A673 (cell line): Measurements from ENCODE around the gene CCDC27. TPM values are rescaled to one million over a fixed set of nuclear protein-coding genes. Genes with fewer than 3 reads are reported as not detected.

Experiments used
- BruUV-seq: library from RNA; stranded (reverse); fragments of 400-500 nt; replicated peaks from 2 replicates; lab custom pipeline; 2021; lab: Mats Ljungman, UMichigan
- CTCF ChIA-PET: fragments of 300-600 bp; sonication (Branson Sonifier 250); formaldehyde crosslinking; loops from one replicate; lab custom pipeline; 2022; ENCODE audit warnings: antibody characterized with exemption; lab: Charles Lee
- POLR2A ChIA-PET: fragments of 300-600 bp; sonication (Branson Sonifier 250); formaldehyde crosslinking; loops from one replicate; lab custom pipeline; 2022; ENCODE audit warnings: antibody characterized with exemption; ENCODE audit not compliant: low non-redundant PET; lab: Charles Lee
- DNase-seq: peaks from one replicate; pipeline ENCODE4 v3.0.0-alpha.2; 2015; ENCODE audit warnings: low spot score
- H3K27ac ChIP-seq: fragments of 200-600 bp; sonication (generic); 2 replicates; pipeline ENCODE4 v1.5.1; 2016; ENCODE audit warnings: mixed run types, low read depth, mild to moderate bottlenecking, mixed read lengths, antibody characterized with exemption, low read length; ENCODE audit not compliant: poor library complexity, severe bottlenecking
- H3K27me3 ChIP-seq: fragments of 200-600 bp; sonication (generic); replicated peaks from 2 replicates; pipeline ENCODE4 v1.6.1; 2017; ENCODE audit warnings: mixed run types, low read depth, mild to moderate bottlenecking, mixed read lengths, antibody characterized with exemption, low read length; ENCODE audit not compliant: insufficient read depth, poor library complexity
- H3K36me3 ChIP-seq: fragments of 200-600 bp; sonication (generic); 2 replicates; pipeline ENCODE4 v1.6.1; 2016; ENCODE audit warnings: mixed run types, mild to moderate bottlenecking, mixed read lengths, antibody characterized with exemption, low read length; ENCODE audit not compliant: insufficient read depth, poor library complexity, severe bottlenecking
- H3K4me1 ChIP-seq: fragments of 200-600 bp; sonication (generic); 2 replicates; pipeline ENCODE4 v1.6.1; 2017; ENCODE audit warnings: mixed run types, mild to moderate bottlenecking, mixed read lengths, antibody characterized with exemption, low read length; ENCODE audit not compliant: insufficient read depth, poor library complexity, severe bottlenecking
- H3K4me3 ChIP-seq: fragments of 200-600 bp; sonication (generic); 2 replicates; pipeline ENCODE4 v1.5.1; 2016; ENCODE audit warnings: low read depth, mixed run types, mild to moderate bottlenecking, mixed read lengths, low read length; ENCODE audit not compliant: poor library complexity, severe bottlenecking
- H3K9me3 ChIP-seq: fragments of 200-600 bp; sonication (generic); 2 replicates; pipeline ENCODE4 v1.6.1; 2016; ENCODE audit warnings: mixed run types, low read depth, mild to moderate bottlenecking, mixed read lengths, antibody characterized with exemption, low read length; ENCODE audit not compliant: poor library complexity, severe bottlenecking
- CTCF ChIP-seq: fragments of 300-800, 200-600 bp; sonication (generic); conservative IDR thresholded peaks from 2 replicates; pipeline ENCODE4 v1.5.1; 2017; ENCODE audit warnings: low read depth, mild to moderate bottlenecking, antibody characterized with exemption, low read length, moderate library complexity, mixed read lengths
- EZH2 ChIP-seq: fragments of 200-600 bp; sonication (generic); IDR thresholded peaks from 2 replicates; pipeline ENCODE4 v1.6.1; 2017; ENCODE audit warnings: borderline replicate concordance, low read depth, mild to moderate bottlenecking, mixed read lengths, antibody characterized with exemption, low read length; ENCODE audit not compliant: poor library complexity, severe bottlenecking
- intact Hi-C: fragments of 100-400 bp; cut with micrococcal nuclease; formaldehyde crosslinking; loops from one replicate; pipeline ENCODE4 v1.10.0; 2022; ENCODE audit not compliant: unreplicated experiment
- total RNA-seq: library from RNA; stranded (reverse); gene quantifications from 2 replicates; pipeline ENCODE4 v1.2.3, GENCODE V29; 2021

The CCDC27 gene
- total RNA-seq, 1 experiment from 2014 or later = not detected

- DNase-seq = no peak
- Histone ChIP-seq H3K27ac (no peak overlapping the region), H3K36me3 (peaks cover 14% of the 10 kb centered on the region), H3K9me3 (no peaks in the 10 kb centered on the region), H3K27me3 (no peaks in the 10 kb centered on the region), H3K4me3 (no peak overlapping the region), H3K4me1 (peaks cover 8% of the 10 kb centered on the region)
- intact Hi-C loops = no loop called here
- TF ChIP-seq CTCF = no peak
- no peak for TF ChIP-seq EZH2
- BruUV-seq = no TSS peak
- CTCF ChIA-PET = no interaction called here
- POLR2A ChIA-PET = no interaction called here
These were observed 9.6 kb upstream of the CCDC27 start for GRCh38 chr1:3742439-3743298.

- Histone ChIP-seq H3K4me1 (peaks cover 11% of the 10 kb centered on the region), H3K9me3 (no peaks in the 10 kb centered on the region), H3K36me3 (peaks cover 10% of the 10 kb centered on the region), H3K4me3 (no peak overlapping the region), H3K27ac (no peak overlapping the region), H3K27me3 (no peaks in the 10 kb centered on the region)
- ChIA-PET CTCF (no interaction called here), POLR2A (no interaction called here)
- DNase-seq = no peak
- intact Hi-C loops = no loop called here
- TF ChIP-seq CTCF = no peak
- TF ChIP-seq EZH2 = no peak
- BruUV-seq = no TSS peak
These were observed 8.8 kb upstream of the CCDC27 start for GRCh38 chr1:3743421-3743820.

GRCh38 chr1:3743826-3744225 lies 8.4 kb upstream of the CCDC27 start:
- Histone ChIP-seq H3K36me3 (peaks cover 7% of the 10 kb centered on the region), H3K27me3 (no peaks in the 10 kb centered on the region), H3K4me1 (peaks cover 11% of the 10 kb centered on the region), H3K4me3 (no peak overlapping the region), H3K9me3 (no peaks in the 10 kb centered on the region), H3K27ac (no peak overlapping the region)
- no peak for DNase-seq
- no TSS peak for BruUV-seq
- intact Hi-C loops = no loop called here
- ChIA-PET CTCF (no interaction called here), POLR2A (no interaction called here)
- no peak for TF ChIP-seq CTCF
- TF ChIP-seq EZH2 = no peak
